Endothelial cell of umbilical vein (primary cell): ENCODE measurements around the gene TNFAIP8.

Source experiments
- POLR2A ChIP-seq: IDR thresholded peaks from 2 replicates; pipeline ENCODE4 v1.6.1; 2012; ENCODE audit warnings: low read depth, mild to moderate bottlenecking, control low read depth, low read length
- TF ChIP-seq, protein P1 (sequence below), 2 donors: IDR thresholded peaks; 1 replicate in 1 of 2; 2 replicates in 1 of 2; pipeline ENCODE4 v1.5.1; 2011; ENCODE audit warnings: low read length in 2 of 2, mild to moderate bottlenecking in 2 of 2, moderate library complexity in 2 of 2, control low read depth in 1 of 2, inconsistent platforms in 1 of 2, low read depth in 1 of 2; ENCODE audit not compliant: insufficient read depth in 1 of 2; ENCODE audit errors: extremely low read depth in 1 of 2

DNA sequence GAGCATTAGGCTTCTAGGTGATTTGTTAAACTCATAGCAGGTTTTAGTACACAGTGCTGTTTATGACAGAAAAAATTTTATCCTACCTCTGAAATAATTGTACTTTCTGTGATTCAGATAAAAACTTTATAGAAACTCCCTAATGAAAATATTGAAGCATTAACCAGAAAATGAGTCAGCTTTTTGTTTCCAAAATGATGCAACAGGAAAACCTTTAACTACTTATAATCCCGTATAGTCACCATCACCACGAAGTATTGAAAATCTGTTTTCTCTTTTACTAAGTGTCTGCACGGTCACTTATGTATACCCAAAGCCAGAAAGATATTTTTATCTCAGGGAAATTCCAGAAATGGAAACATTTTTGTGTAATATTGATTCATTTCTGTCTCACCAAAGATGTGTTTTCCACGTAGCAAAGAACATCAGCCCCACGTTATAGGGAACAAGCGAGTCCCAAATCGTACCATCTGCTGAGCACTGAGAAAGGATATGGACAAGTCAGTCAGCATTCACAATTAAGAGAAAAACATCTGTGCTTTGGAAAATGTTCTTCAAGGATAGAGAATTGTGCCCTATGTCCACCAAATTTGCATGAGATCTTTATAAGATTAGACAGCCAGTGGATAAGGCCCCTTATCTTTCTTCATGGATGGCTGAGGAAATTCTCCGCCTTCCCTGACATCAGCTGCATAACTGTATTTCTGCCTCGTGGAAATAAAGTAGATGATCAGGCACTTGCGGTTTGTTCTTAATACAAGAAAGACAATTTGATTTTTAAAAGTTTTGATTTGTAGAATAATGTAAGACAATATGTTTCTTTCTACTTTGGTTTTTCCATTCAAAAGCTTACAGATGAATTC, 41.9 kb downstream of the TNFAIP8 start:
- TF ChIP-seq, protein P1, sequence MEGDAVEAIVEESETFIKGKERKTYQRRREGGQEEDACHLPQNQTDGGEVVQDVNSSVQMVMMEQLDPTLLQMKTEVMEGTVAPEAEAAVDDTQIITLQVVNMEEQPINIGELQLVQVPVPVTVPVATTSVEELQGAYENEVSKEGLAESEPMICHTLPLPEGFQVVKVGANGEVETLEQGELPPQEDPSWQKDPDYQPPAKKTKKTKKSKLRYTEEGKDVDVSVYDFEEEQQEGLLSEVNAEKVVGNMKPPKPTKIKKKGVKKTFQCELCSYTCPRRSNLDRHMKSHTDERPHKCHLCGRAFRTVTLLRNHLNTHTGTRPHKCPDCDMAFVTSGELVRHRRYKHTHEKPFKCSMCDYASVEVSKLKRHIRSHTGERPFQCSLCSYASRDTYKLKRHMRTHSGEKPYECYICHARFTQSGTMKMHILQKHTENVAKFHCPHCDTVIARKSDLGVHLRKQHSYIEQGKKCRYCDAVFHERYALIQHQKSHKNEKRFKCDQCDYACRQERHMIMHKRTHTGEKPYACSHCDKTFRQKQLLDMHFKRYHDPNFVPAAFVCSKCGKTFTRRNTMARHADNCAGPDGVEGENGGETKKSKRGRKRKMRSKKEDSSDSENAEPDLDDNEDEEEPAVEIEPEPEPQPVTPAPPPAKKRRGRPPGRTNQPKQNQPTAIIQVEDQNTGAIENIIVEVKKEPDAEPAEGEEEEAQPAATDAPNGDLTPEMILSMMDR (IDR thresholded peaks at IDR 0.05; ENCODE audit: extremely low read depth in 1 of 2, insufficient read depth in 1 of 2, low read depth in 1 of 2, low read length in 2 of 2): no peak
- TF ChIP-seq POLR2A: no peak
